ENCODE data around the gene GLG1.

DNA sequence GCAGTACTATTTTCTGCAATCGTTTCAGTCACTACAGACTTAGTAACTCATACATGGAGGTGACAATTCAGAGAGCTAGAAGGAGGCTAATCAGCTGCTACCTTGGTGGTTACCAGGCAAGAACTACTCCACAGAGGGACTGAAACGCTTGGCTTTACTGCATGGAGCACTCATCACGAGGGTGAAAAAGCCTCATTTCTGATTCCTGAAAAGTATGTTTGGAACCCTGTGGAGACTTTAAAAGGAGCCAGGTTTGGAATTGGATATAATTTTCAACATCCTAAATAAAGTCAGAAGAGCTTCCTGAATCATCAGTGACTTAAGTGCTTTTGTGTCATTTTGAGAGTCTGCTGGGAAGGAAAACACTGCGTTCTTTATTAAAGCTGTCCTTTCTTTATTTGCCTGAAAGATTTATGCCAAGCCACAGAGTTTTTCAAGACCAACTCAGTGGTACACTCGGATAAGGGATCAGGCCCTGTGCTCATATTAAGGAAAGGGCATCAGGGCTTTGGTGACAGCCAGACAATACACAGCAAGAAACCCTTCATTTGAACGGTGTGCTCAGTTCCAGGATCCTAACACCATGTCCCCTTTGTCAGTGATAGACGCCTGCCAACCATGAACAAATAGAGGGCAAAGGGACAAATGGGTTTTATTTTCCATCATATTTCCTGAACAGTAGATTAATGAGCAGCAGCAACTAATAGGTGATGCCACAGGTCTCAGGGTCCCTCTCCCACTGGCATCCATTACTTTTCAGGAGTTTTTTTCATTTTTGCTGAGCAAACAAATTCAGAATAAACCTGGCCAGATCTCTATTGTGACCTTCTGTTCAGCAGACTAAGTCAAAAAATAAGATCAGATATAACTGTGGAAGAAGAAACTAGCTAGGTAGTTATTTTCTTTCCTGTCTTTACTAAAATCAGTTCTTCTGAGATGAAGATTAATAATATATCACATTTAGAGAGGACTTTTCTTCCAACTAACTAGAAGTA lies 105.1 kb downstream of the GLG1 start:
- TF ChIP-seq CTCF (IDR thresholded peaks at IDR 0.05; ENCODE audit: borderline replicate concordance, extremely low read depth, low read length, poor library complexity, severe bottlenecking) (no peak), EZH2 (IDR thresholded peaks at IDR 0.05; ENCODE audit: borderline replicate concordance, low read depth, low read length, severe bottlenecking) (no peak)

All from DND-41 (cell line).